HCT116 (cell line): Measurements from ENCODE around the gene RAB39A.

Experiments
- CEBPB ChIP-seq: IDR thresholded peaks from 2 replicates; pipeline ENCODE4 v1.6.1; 2012; ENCODE audit warnings: low read depth
- ZNF274 ChIP-seq: fragments of 200-500 bp; sonication (Bioruptor generic); IDR thresholded peaks from 2 replicates; pipeline ENCODE4 v1.6.1; 2014; ENCODE audit warnings: mild to moderate bottlenecking, low read depth, low read length, inconsistent platforms

DNA sequence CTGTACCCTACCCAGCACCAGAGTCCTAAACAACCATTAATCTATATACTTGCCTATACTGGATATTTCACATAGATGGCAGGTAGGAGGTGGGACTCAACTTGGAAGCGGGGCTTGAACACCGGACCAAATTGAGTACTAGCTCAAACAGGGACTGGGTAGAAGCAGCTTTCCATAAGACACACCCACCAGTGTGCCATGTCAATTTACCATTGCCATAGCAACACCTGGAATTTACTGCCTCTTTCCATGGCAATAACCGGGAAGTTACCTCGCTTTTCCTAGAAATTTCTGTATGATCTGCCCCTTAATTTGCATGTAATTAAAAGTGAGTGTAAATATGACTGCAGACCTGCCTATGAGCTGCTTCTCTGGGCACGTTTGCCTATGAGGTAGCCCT, 41.8 kb downstream of the RAB39A start:
- TF ChIP-seq CEBPB (no peak), ZNF274 (no peak)
